22Rv1 (cell line): ENCODE results near the gene IL17B.

Experiments used
- H3K27ac ChIP-seq: fragments of 450-650 bp; 2 replicates; pipeline ENCODE4 v1.5.1; 2017
- CTCF ChIP-seq: fragments of 450-650 bp; IDR thresholded peaks from 2 replicates; pipeline ENCODE4 v1.5.1; 2017; ENCODE audit warnings: mild to moderate bottlenecking
- ZFX ChIP-seq: fragments of 450-650 bp; IDR thresholded peaks from 2 replicates; pipeline ENCODE4 v1.6.1; 2017; ENCODE audit warnings: antibody characterized with exemption, borderline replicate concordance

IL17B gene

GRCh38 chr5:149365418-149365817 lies 13.7 kb downstream of the IL17B start:
- TF ChIP-seq ZFX (no peak), CTCF (no peak)

GRCh38 chr5:149364719-149365118 lies 14.4 kb downstream of the IL17B start:
- H3K27ac ChIP-seq: no peak overlapping the region
- TF ChIP-seq CTCF (no peak), ZFX (no peak)

More at GRCh38 chr5:149365418-149365817, 13.7 kb downstream of the IL17B start:
- H3K27ac ChIP-seq: no peak overlapping the region

- TF ChIP-seq CTCF (no peak), ZFX (no peak)
- no peak overlapping the region for H3K27ac ChIP-seq
Measured at GRCh38 chr5:149363936-149364335, 15.2 kb downstream of the IL17B start.

- H3K27ac ChIP-seq: no peak overlapping the region
- no peak for TF ChIP-seq ZFX
- no peak for TF ChIP-seq CTCF
Measured at GRCh38 chr5:149363358-149363757, 15.7 kb downstream of the IL17B start.

GRCh38 chr5:149362541-149362940 lies 16.6 kb downstream of the IL17B start:
- no peak for TF ChIP-seq CTCF
- no peak for TF ChIP-seq ZFX
- no peak overlapping the region for H3K27ac ChIP-seq

GRCh38 chr5:149360272-149360671 lies 18.8 kb downstream of the IL17B start:
- no peak for TF ChIP-seq CTCF
- no peak for TF ChIP-seq ZFX
- H3K27ac ChIP-seq: no peak overlapping the region

GRCh38 chr5:149358868-149359495 lies 20.1 kb downstream of the IL17B start:
- no peak overlapping the region; the same call in 1 of the 2 replicates for H3K27ac ChIP-seq
- TF ChIP-seq CTCF (no peak), ZFX (no peak)
